ENCODE results near the gene SORCS2. TPM values are rescaled to one million over a fixed set of nuclear protein-coding genes. Genes with fewer than 3 reads are reported as not detected.

Gene SORCS2
- total RNA-seq, 1 experiment from 2014 or later: 0.15 TPM

- no peaks in the 10 kb centered on the region for H3K9me3 ChIP-seq (ENCODE audit: control insufficient read depth, insufficient read depth, low read depth, low read length)
- H3K4me1 ChIP-seq (ENCODE audit: control insufficient read depth, insufficient read depth, low read length): no peaks in the 10 kb centered on the region
- H3K4me3 ChIP-seq (ENCODE audit: low read depth in 2 of 2, low read length in 2 of 2): no peak overlapping the region
- TF ChIP-seq REST (IDR thresholded peaks at IDR 0.05; ENCODE audit: insufficient read depth in 1 of 2, low read depth in 2 of 2, low read length in 1 of 2) (no peak), TCF7L2 (IDR thresholded peaks at IDR 0.05; ENCODE audit: low read depth, low read length) (no peak), SIN3A (IDR thresholded peaks at IDR 0.05; ENCODE audit: borderline replicate concordance, insufficient read depth, low read depth, low read length) (no peak), CTCF (IDR thresholded peaks at IDR 0.05) (no peak), POLR2AphosphoS5 (IDR thresholded peaks at IDR 0.05; ENCODE audit: low read depth, low read length) (no peak)
- in situ Hi-C loops (cut with HindIII; ENCODE audit: low pct_unique_long_range_greater_than_20kb, low sequenced_read_pairs) (no loop called here), intact Hi-C loops (cut with micrococcal nuclease; ENCODE audit: unreplicated experiment) (no loop called here)
- H3K27me3 ChIP-seq (ENCODE audit: control insufficient read depth, insufficient read depth, low read length): no peaks in the 10 kb centered on the region
- no peaks in the 10 kb centered on the region for H3K36me3 ChIP-seq (ENCODE audit: control insufficient read depth, insufficient read depth, low read length)
- POLR2A ChIA-PET: no interaction called here
- CTCF ChIA-PET: no interaction called here
- no peak for DNase-seq (ENCODE audit: low read depth, low spot score)
- ATAC-seq: no peak
- BruUV-seq (replicated peaks): no TSS peak
- no peak overlapping the region for H3K27ac ChIP-seq (ENCODE audit: low read length)
Measured at GRCh38 chr4:7486101-7486500, 293.8 kb downstream of the SORCS2 start.

- CTCF ChIA-PET: no interaction called here
- intact Hi-C loops (cut with micrococcal nuclease; ENCODE audit: unreplicated experiment) (no loop called here), in situ Hi-C loops (cut with HindIII; ENCODE audit: low pct_unique_long_range_greater_than_20kb, low sequenced_read_pairs) (no loop called here)
- POLR2A ChIA-PET: no interaction called here
- Histone ChIP-seq H3K4me3 (ENCODE audit: low read depth in 2 of 2, low read length in 2 of 2) (no peak overlapping the region), H3K27ac (ENCODE audit: low read length) (no peak overlapping the region), H3K9me3 (ENCODE audit: control insufficient read depth, insufficient read depth, low read depth, low read length) (no peaks in the 10 kb centered on the region), H3K27me3 (ENCODE audit: control insufficient read depth, insufficient read depth, low read length) (no peaks in the 10 kb centered on the region), H3K4me1 (ENCODE audit: control insufficient read depth, insufficient read depth, low read length) (no peaks in the 10 kb centered on the region), H3K36me3 (ENCODE audit: control insufficient read depth, insufficient read depth, low read length) (no peaks in the 10 kb centered on the region)
- BruUV-seq (replicated peaks): no TSS peak
- no peak for DNase-seq (ENCODE audit: low read depth, low spot score)
- no peak for ATAC-seq
- TF ChIP-seq REST (IDR thresholded peaks at IDR 0.05; ENCODE audit: insufficient read depth in 1 of 2, low read depth in 2 of 2, low read length in 1 of 2): no peak
Measured at GRCh38 chr4:7487502-7487901, 295.2 kb downstream of the SORCS2 start.

All from Panc1 (cell line).